OCI-M1 (cell line): ENCODE data around the gene EEPD1.

Source experiments
- DNase-seq: peaks from one replicate; lab custom pipeline; 2025; lab: John Stamatoyannopoulos, UW

Gene EEPD1

GRCh38 chr7:36300696-36301350, 147.8 kb downstream of the EEPD1 start:
- no peak for DNase-seq

GRCh38 chr7:36301914-36302771, 149.1 kb downstream of the EEPD1 start:
- no peak for DNase-seq

- no peak for DNase-seq
These were observed 150.4 kb downstream of the EEPD1 start for GRCh38 chr7:36303202-36304098.

GRCh38 chr7:36304099-36304425, 151.0 kb downstream of the EEPD1 start:
- no peak for DNase-seq

GRCh38 chr7:36305226-36305625, 152.2 kb downstream of the EEPD1 start:
- DNase-seq: no peak

GRCh38 chr7:36305648-36306047, 152.6 kb downstream of the EEPD1 start:
- DNase-seq: no peak

- no peak for DNase-seq
These were observed 153.2 kb downstream of the EEPD1 start for GRCh38 chr7:36306222-36306621.

- DNase-seq: no peak
These were observed 153.7 kb downstream of the EEPD1 start for GRCh38 chr7:36306722-36307121.

GRCh38 chr7:36308031-36308430, 155.0 kb downstream of the EEPD1 start:
- no peak for DNase-seq

- no peak for DNase-seq
These were observed 156.2 kb downstream of the EEPD1 start for GRCh38 chr7:36309301-36309700.

- no peak for DNase-seq
These were observed 156.7 kb downstream of the EEPD1 start for GRCh38 chr7:36309716-36310115.

- no peak for DNase-seq
These were observed 157.8 kb downstream of the EEPD1 start for GRCh38 chr7:36310897-36311296.

GRCh38 chr7:36311539-36311938, 158.5 kb downstream of the EEPD1 start:
- DNase-seq: no peak

- DNase-seq: peak; percentile 54
These were observed 159.2 kb downstream of the EEPD1 start for GRCh38 chr7:36312064-36312914.

- DNase-seq: no peak
These were observed 159.9 kb downstream of the EEPD1 start for GRCh38 chr7:36312915-36313334.

GRCh38 chr7:36313607-36314006, 160.6 kb downstream of the EEPD1 start:
- DNase-seq: no peak

GRCh38 chr7:36314491-36314890, 161.4 kb downstream of the EEPD1 start:
- no peak for DNase-seq

- peak; percentile 19 for DNase-seq
These were observed 162.4 kb downstream of the EEPD1 start for GRCh38 chr7:36315309-36315944.

- DNase-seq: no peak
These were observed 163.3 kb downstream of the EEPD1 start for GRCh38 chr7:36316319-36316718.

GRCh38 chr7:36317276-36317675, 164.2 kb downstream of the EEPD1 start:
- no peak for DNase-seq

GRCh38 chr7:36318116-36318515, 165.1 kb downstream of the EEPD1 start:
- DNase-seq: no peak
